Fibroblast of lung (primary cell): ENCODE data around the gene DAPK3. TPM values are rescaled to one million over a fixed set of nuclear protein-coding genes. Genes with fewer than 3 reads are reported as not detected.

Experiments
- DNase-seq, 2 donors: peaks; one replicate each; pipeline versions ENCODE4 v3.0.0 to v3.0.0-alpha.2; 2010; ENCODE audit warnings: low read depth in 2 of 2
- H2AFZ ChIP-seq: 2 replicates; pipeline ENCODE4 v1.5.1; 2012; ENCODE audit warnings: low read length, control low read depth, inconsistent platforms
- H3K27ac ChIP-seq: 2 replicates; pipeline ENCODE4 v1.5.1; 2011; ENCODE audit warnings: low read length, control low read depth; ENCODE audit not compliant: insufficient read depth
- H3K27me3 ChIP-seq: 2 replicates; pipeline ENCODE4 v1.5.1; 2011; ENCODE audit warnings: mild to moderate bottlenecking, low read length; ENCODE audit not compliant: control insufficient read depth, insufficient read depth
- H3K36me3 ChIP-seq: 2 replicates; pipeline ENCODE4 v1.5.1; 2011; ENCODE audit warnings: low read length; ENCODE audit not compliant: control insufficient read depth, insufficient read depth
- H3K4me1 ChIP-seq: 2 replicates; pipeline ENCODE4 v1.5.1; 2011; ENCODE audit warnings: low read length; ENCODE audit not compliant: control insufficient read depth, insufficient read depth; ENCODE audit errors: extremely low read depth
- H3K4me2 ChIP-seq: 2 replicates; pipeline ENCODE4 v1.5.1; 2011; ENCODE audit warnings: low read length, control low read depth; ENCODE audit not compliant: insufficient read depth; ENCODE audit errors: extremely low read depth
- H3K4me3 ChIP-seq, 4 experiments: fragments of 200-600 bp in 1 of 4; sonication (generic) in 1 of 4; replicated peaks in 1 of 4; 2 replicates each; pipeline ENCODE4 v1.5.1; 2011 to 2016; ENCODE audit warnings: low read length in 4 of 4, low read depth in 3 of 4, mild to moderate bottlenecking in 3 of 4, control low read depth in 2 of 4, inconsistent platforms in 1 of 4, mixed read lengths in 1 of 4; ENCODE audit not compliant: insufficient read depth in 1 of 4; ENCODE audit errors: control extremely low read depth in 1 of 4
- H3K79me2 ChIP-seq: 2 replicates; pipeline ENCODE4 v1.5.1; 2012; ENCODE audit warnings: mild to moderate bottlenecking, low read length, inconsistent platforms; ENCODE audit not compliant: control insufficient read depth, insufficient read depth
- H3K9ac ChIP-seq: 2 replicates; pipeline ENCODE4 v1.5.1; 2011; ENCODE audit warnings: mild to moderate bottlenecking, low read length, control low read depth; ENCODE audit not compliant: insufficient read depth
- H3K9me3 ChIP-seq: 2 replicates; pipeline ENCODE4 v1.5.1; 2012; ENCODE audit warnings: low read depth, low read length; ENCODE audit not compliant: control insufficient read depth, insufficient read depth
- H4K20me1 ChIP-seq: 2 replicates; pipeline ENCODE4 v1.5.1; 2011; ENCODE audit warnings: low read length; ENCODE audit not compliant: control insufficient read depth, insufficient read depth; ENCODE audit errors: extremely low read depth
- CTCF ChIP-seq, 2 donors: IDR thresholded peaks in 1 of 2; conservative IDR thresholded peaks in 1 of 2; 1 replicate in 1 of 2; 2 replicates in 1 of 2; pipeline ENCODE4 v1.5.1; 2011 to 2012; ENCODE audit warnings: low read length in 2 of 2, control low read depth in 1 of 2, inconsistent platforms in 1 of 2, low read depth in 1 of 2, mild to moderate bottlenecking in 1 of 2
- EZH2 ChIP-seq: IDR thresholded peaks from 2 replicates; pipeline ENCODE4 v1.5.1; 2012; ENCODE audit warnings: low read length, control low read depth, mild to moderate bottlenecking; ENCODE audit errors: missing control alignments
- polyA plus RNA-seq, 2 donors: library from polyadenylated mRNA; depleted of rRNA in 1 of 2; stranded (reverse) in 1 of 2; unstranded in 1 of 2; fragments of >200 nt; gene quantifications; 2 replicates each; pipeline ENCODE4 v1.2.1, GENCODE V29; 2011 to 2012; ENCODE audit warnings: missing spikeins in 1 of 2
- total RNA-seq: library from RNA; depleted of rRNA; stranded (reverse); fragments of >200 nt; gene quantifications from 2 replicates; pipeline ENCODE4 v1.2.1, GENCODE V29; 2014

Gene DAPK3
- total and polyA plus RNA-seq, 2 donors (not counting 1 experiment from before 2014, with no cell fraction given): 69.8 to 114 TPM

- Histone ChIP-seq H2AFZ (no peak overlapping the region), H3K4me1 (no peaks in the 10 kb centered on the region), H3K9ac (no peak overlapping the region), H3K36me3 (peaks cover 26% of the 10 kb centered on the region), H3K9me3 (no peaks in the 10 kb centered on the region), H3K27me3 (no peaks in the 10 kb centered on the region), H3K27ac (no peak overlapping the region), H3K79me2 (peaks cover 44% of the 10 kb centered on the region), H3K4me3 (no peak overlapping the region), H4K20me1 (no peaks in the 10 kb centered on the region), H3K4me2 (no peak overlapping the region)
- no peak for TF ChIP-seq CTCF (conservative IDR thresholded peaks at IDR 0.05 in 1 of 2, IDR thresholded peaks at IDR 0.05 in 1 of 2; ENCODE audit: low read depth in 1 of 2, low read length in 2 of 2)
- TF ChIP-seq EZH2: no peak
- no peak for DNase-seq
These were observed 45.0 kb upstream of the DAPK3 start for GRCh38 chr19:4015705-4016402.

- DNase-seq: no peak
- Histone ChIP-seq H3K27me3 (no peaks in the 10 kb centered on the region), H3K9ac (no peak overlapping the region), H3K4me3 (no peak overlapping the region), H3K9me3 (no peaks in the 10 kb centered on the region), H3K79me2 (peaks cover 50% of the 10 kb centered on the region), H3K4me2 (no peak overlapping the region), H3K27ac (no peak overlapping the region), H2AFZ (no peak overlapping the region), H3K4me1 (peaks cover 2% of the 10 kb centered on the region), H3K36me3 (peaks cover 30% of the 10 kb centered on the region), H4K20me1 (no peaks in the 10 kb centered on the region)
- TF ChIP-seq CTCF (conservative IDR thresholded peaks at IDR 0.05 in 1 of 2, IDR thresholded peaks at IDR 0.05 in 1 of 2; ENCODE audit: low read depth in 1 of 2, low read length in 2 of 2) (no peak), EZH2 (no peak)
These were observed 43.9 kb upstream of the DAPK3 start for GRCh38 chr19:4014541-4015491.

GRCh38 chr19:4013886-4014540 lies 43.1 kb upstream of the DAPK3 start:
- no peak overlapping the region for H2AFZ ChIP-seq
- H4K20me1 ChIP-seq: no peaks in the 10 kb centered on the region
- H3K36me3 ChIP-seq: peaks cover 30% of the 10 kb centered on the region
- H3K79me2 ChIP-seq: peaks cover 55% of the 10 kb centered on the region
- H3K4me2 ChIP-seq: no peak overlapping the region
- no peak for TF ChIP-seq CTCF (conservative IDR thresholded peaks at IDR 0.05 in 1 of 2, IDR thresholded peaks at IDR 0.05 in 1 of 2; ENCODE audit: low read depth in 1 of 2, low read length in 2 of 2)
- TF ChIP-seq EZH2: no peak
- DNase-seq: no peak
- H3K4me1 ChIP-seq: peaks cover 2% of the 10 kb centered on the region
- H3K27me3 ChIP-seq: no peaks in the 10 kb centered on the region
- H3K27ac ChIP-seq: no peak overlapping the region
- no peak overlapping the region for H3K9ac ChIP-seq
- H3K4me3 ChIP-seq: no peak overlapping the region
- H3K9me3 ChIP-seq: no peaks in the 10 kb centered on the region
